MM.1S (cell line): ENCODE data around the gene ASGR1.
A peak's percentile ranks its signal among the peaks of the same experiment; 100 is the strongest.

Experiments
- DNase-seq: peaks from one replicate; pipeline ENCODE4 v3.0.0-alpha.2; 2015
- H2AFZ ChIP-seq: fragments of 300-600 bp; sonication (generic); 2 replicates; pipeline ENCODE4 v1.6.0; 2016; ENCODE audit warnings: antibody characterized with exemption, low read length
- H3F3A ChIP-seq: fragments of 300-600 bp; sonication (generic); 2 replicates; pipeline ENCODE4 v1.6.1; 2016; ENCODE audit warnings: mild to moderate bottlenecking, antibody characterized with exemption, low read length, moderate library complexity, mixed read lengths; ENCODE audit not compliant: insufficient read depth
- H3K27ac ChIP-seq: fragments of 300-600 bp; sonication (generic); 2 replicates; pipeline ENCODE4 v1.5.1; 2016; ENCODE audit warnings: mild to moderate bottlenecking, low read length
- H3K27me3 ChIP-seq: fragments of 300-600 bp; sonication (generic); replicated peaks from 2 replicates; pipeline ENCODE4 v1.6.0; 2016; ENCODE audit warnings: low read length; ENCODE audit not compliant: insufficient read depth
- H3K36me3 ChIP-seq: fragments of 300-600 bp; sonication (generic); replicated peaks from 2 replicates; pipeline ENCODE4 v1.6.1; 2016; ENCODE audit warnings: mild to moderate bottlenecking, low read length, mixed read lengths; ENCODE audit not compliant: insufficient read depth
- H3K4me1 ChIP-seq: fragments of 300-600 bp; sonication (generic); 2 replicates; pipeline ENCODE4 v1.6.1; 2016; ENCODE audit warnings: low read length, mixed read lengths
- H3K4me2 ChIP-seq: fragments of 300-600 bp; sonication (generic); 2 replicates; pipeline ENCODE4 v1.6.0; 2016; ENCODE audit warnings: low read depth, low read length
- H3K4me3 ChIP-seq: fragments of 300-600 bp; sonication (generic); 2 replicates; pipeline ENCODE4 v1.5.1; 2016; ENCODE audit warnings: low read length, mixed read lengths
- H3K79me2 ChIP-seq: fragments of 300-600 bp; sonication (generic); 2 replicates; pipeline ENCODE4 v1.6.1; 2016; ENCODE audit warnings: mixed run types, low read length, mixed read lengths
- H3K9ac ChIP-seq: fragments of 300-600 bp; sonication (generic); 2 replicates; pipeline ENCODE4 v1.6.1; 2016; ENCODE audit warnings: low read length, mixed read lengths
- H3K9me2 ChIP-seq: fragments of 300-600 bp; sonication (generic); replicated peaks from 2 replicates; pipeline ENCODE4 v1.6.1; 2016; ENCODE audit warnings: mild to moderate bottlenecking, low read length, mixed read lengths; ENCODE audit not compliant: insufficient read depth
- H3K9me3 ChIP-seq: fragments of 300-600 bp; sonication (generic); replicated peaks from 2 replicates; pipeline ENCODE4 v1.6.1; 2016; ENCODE audit warnings: mild to moderate bottlenecking, low read length, mixed read lengths; ENCODE audit not compliant: insufficient read depth
- H4K20me1 ChIP-seq: fragments of 300-600 bp; sonication (generic); 2 replicates; pipeline ENCODE4 v1.6.1; 2016; ENCODE audit warnings: mild to moderate bottlenecking, low read length, moderate library complexity, mixed read lengths; ENCODE audit not compliant: insufficient read depth
- CTCF ChIP-seq: fragments of 300-600 bp; sonication (generic); IDR thresholded peaks from 2 replicates; pipeline ENCODE4 v1.5.1; 2016; ENCODE audit warnings: antibody characterized with exemption, low read length, mixed read lengths
- EZH2 ChIP-seq: fragments of 300-600 bp; sonication (generic); optimal IDR thresholded peaks from 2 replicates; pipeline ENCODE3; 2017; ENCODE audit warnings: low read depth, mild to moderate bottlenecking, antibody characterized with exemption, low read length, mixed read lengths
- EZH2phosphoT487 ChIP-seq: fragments of 300-600 bp; sonication (generic); IDR thresholded peaks from 2 replicates; pipeline ENCODE4 v1.6.1; 2018; ENCODE audit warnings: antibody characterized with exemption, low read length

Gene ASGR1

GRCh38 chr17:7133916-7134315 lies 45.3 kb downstream of the ASGR1 start:
- Histone ChIP-seq H3K9me3 (no peaks in the 10 kb centered on the region), H3K4me2 (peak overlapping the region; percentile 76), H3K27me3 (peaks cover 15% of the 10 kb centered on the region), H4K20me1 (no peaks in the 10 kb centered on the region), H3K4me3 (no peak overlapping the region), H3K4me1 (peaks cover 12% of the 10 kb centered on the region), H3K36me3 (no peaks in the 10 kb centered on the region), H3K27ac (peak overlapping the region; percentile 100; the same call in 1 of the 2 replicates), H2AFZ (peak overlapping the region; percentile 68), H3K9ac (peak overlapping the region; percentile 60; the same call in 1 of the 2 replicates), H3K79me2 (no peaks in the 10 kb centered on the region), H3K9me2 (no peaks in the 10 kb centered on the region), H3F3A (peaks cover 10% of the 10 kb centered on the region)
- TF ChIP-seq EZH2 (no peak), CTCF (no peak), EZH2phosphoT487 (no peak)
- no peak for DNase-seq

GRCh38 chr17:7133424-7133823 lies 45.7 kb downstream of the ASGR1 start:
- H3K4me2 ChIP-seq: peak overlapping the region; percentile 76
- peaks cover 15% of the 10 kb centered on the region for H3K27me3 ChIP-seq
- peak overlapping the region; percentile 68 for H2AFZ ChIP-seq
- no peaks in the 10 kb centered on the region for H3K36me3 ChIP-seq
- DNase-seq: peak; percentile 45
- H3K9me3 ChIP-seq: no peaks in the 10 kb centered on the region
- H3K9ac ChIP-seq: peak overlapping the region; percentile 60; the same call in 1 of the 2 replicates
- H4K20me1 ChIP-seq: no peaks in the 10 kb centered on the region
- H3K4me1 ChIP-seq: peaks cover 11% of the 10 kb centered on the region
- H3K79me2 ChIP-seq: no peaks in the 10 kb centered on the region
- H3F3A ChIP-seq: peaks cover 10% of the 10 kb centered on the region
- peak overlapping the region; percentile 46 for H3K4me3 ChIP-seq
- no peaks in the 10 kb centered on the region for H3K9me2 ChIP-seq
- H3K27ac ChIP-seq: peak overlapping the region; percentile 100; the same call in 1 of the 2 replicates
- TF ChIP-seq EZH2 (no peak), EZH2phosphoT487 (no peak), CTCF (peak; percentile 57)

GRCh38 chr17:7132511-7133094 lies 46.6 kb downstream of the ASGR1 start:
- peak overlapping the region; percentile 100 for H3K27ac ChIP-seq
- peak overlapping the region; percentile 49 for H2AFZ ChIP-seq
- H3K36me3 ChIP-seq: no peaks in the 10 kb centered on the region
- no peaks in the 10 kb centered on the region for H4K20me1 ChIP-seq
- peaks cover 10% of the 10 kb centered on the region for H3F3A ChIP-seq
- peak; percentile 95 for DNase-seq
- peak overlapping the region; percentile 84 for H3K9ac ChIP-seq
- H3K4me3 ChIP-seq: peak overlapping the region; percentile 39; the same call in 1 of the 2 replicates
- H3K4me1 ChIP-seq: peaks cover 11% of the 10 kb centered on the region
- no peaks in the 10 kb centered on the region for H3K9me3 ChIP-seq
- no peaks in the 10 kb centered on the region for H3K9me2 ChIP-seq
- peaks cover 12% of the 10 kb centered on the region for H3K27me3 ChIP-seq
- no peak for TF ChIP-seq EZH2phosphoT487
- no peak for TF ChIP-seq CTCF
- TF ChIP-seq EZH2: no peak
- no peaks in the 10 kb centered on the region for H3K79me2 ChIP-seq
- peak overlapping the region; percentile 95 for H3K4me2 ChIP-seq
